ENCODE measurements around the gene POU6F2.

DNA sequence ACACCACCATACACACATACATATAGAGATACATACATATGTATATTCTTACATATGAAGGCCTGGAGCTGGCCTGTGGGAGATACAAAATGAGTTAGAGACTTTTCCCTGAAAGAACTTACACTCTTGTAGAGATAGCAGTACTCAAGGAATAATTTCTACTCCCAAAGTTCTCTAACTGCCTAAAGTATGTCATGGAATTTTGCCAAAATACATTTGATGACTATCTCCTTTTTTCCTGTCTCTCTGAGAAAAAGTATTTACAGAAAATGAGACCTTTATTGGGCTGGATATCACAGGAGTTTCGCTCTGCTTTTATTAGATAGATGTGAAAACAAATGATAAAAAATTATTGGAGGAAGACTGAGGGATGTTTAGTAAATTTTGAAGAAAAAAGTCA is 220.1 kb downstream of the POU6F2 start:
- TF ChIP-seq ZNF416 (tag by site-specific recombination; IDR thresholded peaks at IDR 0.05), result no peak
- TF ChIP-seq, protein P1, sequence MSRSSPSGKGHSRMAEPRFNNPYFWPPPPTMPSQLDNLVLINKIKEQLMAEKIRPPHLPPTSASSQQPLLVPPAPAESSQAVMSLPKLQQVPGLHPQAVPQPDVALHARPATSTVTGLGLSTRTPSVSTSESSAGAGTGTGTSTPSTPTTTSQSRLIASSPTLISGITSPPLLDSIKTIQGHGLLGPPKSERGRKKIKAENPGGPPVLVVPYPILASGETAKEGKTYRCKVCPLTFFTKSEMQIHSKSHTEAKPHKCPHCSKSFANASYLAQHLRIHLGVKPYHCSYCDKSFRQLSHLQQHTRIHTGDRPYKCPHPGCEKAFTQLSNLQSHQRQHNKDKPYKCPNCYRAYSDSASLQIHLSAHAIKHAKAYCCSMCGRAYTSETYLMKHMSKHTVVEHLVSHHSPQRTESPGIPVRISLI (tag by site-specific recombination; IDR thresholded peaks at IDR 0.05), result no peak
- TF ChIP-seq, protein P2, sequence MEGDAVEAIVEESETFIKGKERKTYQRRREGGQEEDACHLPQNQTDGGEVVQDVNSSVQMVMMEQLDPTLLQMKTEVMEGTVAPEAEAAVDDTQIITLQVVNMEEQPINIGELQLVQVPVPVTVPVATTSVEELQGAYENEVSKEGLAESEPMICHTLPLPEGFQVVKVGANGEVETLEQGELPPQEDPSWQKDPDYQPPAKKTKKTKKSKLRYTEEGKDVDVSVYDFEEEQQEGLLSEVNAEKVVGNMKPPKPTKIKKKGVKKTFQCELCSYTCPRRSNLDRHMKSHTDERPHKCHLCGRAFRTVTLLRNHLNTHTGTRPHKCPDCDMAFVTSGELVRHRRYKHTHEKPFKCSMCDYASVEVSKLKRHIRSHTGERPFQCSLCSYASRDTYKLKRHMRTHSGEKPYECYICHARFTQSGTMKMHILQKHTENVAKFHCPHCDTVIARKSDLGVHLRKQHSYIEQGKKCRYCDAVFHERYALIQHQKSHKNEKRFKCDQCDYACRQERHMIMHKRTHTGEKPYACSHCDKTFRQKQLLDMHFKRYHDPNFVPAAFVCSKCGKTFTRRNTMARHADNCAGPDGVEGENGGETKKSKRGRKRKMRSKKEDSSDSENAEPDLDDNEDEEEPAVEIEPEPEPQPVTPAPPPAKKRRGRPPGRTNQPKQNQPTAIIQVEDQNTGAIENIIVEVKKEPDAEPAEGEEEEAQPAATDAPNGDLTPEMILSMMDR (tag by site-specific recombination; IDR thresholded peaks at IDR 0.05), result no peak
- TF ChIP-seq, protein P3, sequence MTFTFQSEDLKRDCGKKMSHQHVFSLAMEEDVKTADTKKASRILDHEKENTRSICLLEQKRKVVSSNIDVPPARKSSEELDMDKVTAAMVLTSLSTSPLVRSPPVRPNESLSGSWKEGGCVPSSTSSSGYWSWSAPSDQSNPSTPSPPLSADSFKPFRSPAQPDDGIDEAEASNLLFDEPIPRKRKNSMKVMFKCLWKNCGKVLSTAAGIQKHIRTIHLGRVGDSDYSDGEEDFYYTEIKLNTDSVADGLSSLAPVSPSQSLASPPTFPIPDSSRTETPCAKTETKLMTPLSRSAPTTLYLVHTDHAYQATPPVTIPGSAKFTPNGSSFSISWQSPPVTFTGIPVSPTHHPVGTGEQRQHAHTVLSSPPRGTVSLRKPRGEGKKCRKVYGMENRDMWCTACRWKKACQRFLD (tag by site-specific recombination; IDR thresholded peaks at IDR 0.05), result no peak

Data from HEK293 (cell line).